Stimulated activated naive CD8-positive, alpha-beta T cell treated with anti-CD3 and anti-CD28 coated beads, Interleukin-15, amount 100 ng/mL, for 72 hours (primary cell): ENCODE data around the gene KRTAP5-9.

Source experiments
- ATAC-seq: fragments of 150-1000 bp; cut with Tn5 transposase; 2 replicates; pipeline ENCODE4 v1.10.0; 2021; ENCODE audit warnings: mild to moderate bottlenecking, moderate library complexity
- DNase-seq, 2 donors: peaks; one replicate each; pipeline ENCODE4 v3.0.0; 2021 to 2022
- H3K27ac Mint-ChIP-seq, 2 donors: one replicate each; pipeline ENCODE4 v1.8.0; 2022; ENCODE audit warnings: mild to moderate bottlenecking in 2 of 2, mixed read lengths in 2 of 2, moderate library complexity in 2 of 2
- H3K27me3 Mint-ChIP-seq: one replicate; pipeline ENCODE4 v1.8.0; 2022; ENCODE audit warnings: mixed read lengths
- H3K4me1 Mint-ChIP-seq: one replicate; pipeline ENCODE4 v1.8.0; 2022; ENCODE audit warnings: mild to moderate bottlenecking, mixed read lengths
- H3K4me3 Mint-ChIP-seq, 2 donors: one replicate each; pipeline ENCODE4 v1.8.0; 2022; ENCODE audit warnings: mild to moderate bottlenecking in 2 of 2, mixed read lengths in 2 of 2, moderate library complexity in 1 of 2
- H3K9me3 Mint-ChIP-seq, 2 donors: one replicate each; pipeline ENCODE4 v1.8.0; 2022; ENCODE audit warnings: mixed read lengths in 2 of 2

The KRTAP5-9 gene

DNA sequence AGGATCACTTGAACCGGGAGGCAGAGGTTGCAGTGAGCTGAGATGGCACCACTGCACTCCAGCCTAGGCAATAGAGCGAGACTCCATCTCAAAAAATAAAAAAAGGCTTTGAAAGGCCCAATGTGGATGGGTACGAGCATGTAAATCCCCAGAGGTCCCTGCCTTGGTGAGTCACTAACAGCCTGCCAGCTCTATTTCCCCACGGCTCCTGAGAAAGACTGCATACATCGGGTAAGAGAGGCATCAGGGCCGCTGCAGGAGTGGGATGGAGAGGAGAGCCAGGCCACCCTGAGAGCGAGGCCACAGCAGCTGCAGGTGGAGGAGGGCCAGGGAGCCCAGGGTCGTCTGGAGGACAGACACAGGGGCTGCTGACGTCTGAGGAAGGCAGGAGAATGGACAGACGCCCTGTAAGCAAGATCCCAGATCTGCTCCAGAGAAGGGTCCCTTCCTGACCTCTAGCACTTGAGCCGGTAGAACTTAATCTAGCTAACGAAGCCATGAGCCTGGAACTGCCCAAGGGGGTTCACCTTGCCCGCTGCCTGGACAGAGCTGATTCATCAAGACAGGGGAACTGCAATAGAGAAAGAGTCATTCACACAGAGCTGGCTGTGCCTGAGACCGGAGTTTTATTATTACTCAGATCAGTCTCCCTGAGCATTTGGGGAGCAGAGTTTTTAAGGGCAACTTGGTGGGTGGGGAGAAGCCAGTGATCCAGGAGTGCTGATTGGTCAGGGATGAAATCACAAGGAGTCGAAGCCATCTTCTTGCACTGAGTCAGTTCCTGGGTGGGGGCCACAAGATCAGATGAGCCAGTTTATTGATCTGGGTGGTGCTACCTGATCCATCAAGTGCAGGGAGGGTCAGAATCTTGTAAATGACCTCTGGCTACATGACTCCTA is 5.1 kb upstream of the KRTAP5-9 start:
- peaks cover 23% of the 10 kb centered on the region for H3K27me3 Mint-ChIP-seq
- no peak overlapping the region for H3K27ac Mint-ChIP-seq
- H3K4me1 Mint-ChIP-seq: peaks cover 18% of the 10 kb centered on the region
- DNase-seq (peak in 1 of 2 donors; percentile 28), ATAC-seq (peak; percentile 42)
- peak overlapping the region; percentile 19 to 20 for H3K4me3 Mint-ChIP-seq
- H3K9me3 Mint-ChIP-seq: peaks cover 10 to 37% of the 10 kb centered on the region in 2 donors

DNA sequence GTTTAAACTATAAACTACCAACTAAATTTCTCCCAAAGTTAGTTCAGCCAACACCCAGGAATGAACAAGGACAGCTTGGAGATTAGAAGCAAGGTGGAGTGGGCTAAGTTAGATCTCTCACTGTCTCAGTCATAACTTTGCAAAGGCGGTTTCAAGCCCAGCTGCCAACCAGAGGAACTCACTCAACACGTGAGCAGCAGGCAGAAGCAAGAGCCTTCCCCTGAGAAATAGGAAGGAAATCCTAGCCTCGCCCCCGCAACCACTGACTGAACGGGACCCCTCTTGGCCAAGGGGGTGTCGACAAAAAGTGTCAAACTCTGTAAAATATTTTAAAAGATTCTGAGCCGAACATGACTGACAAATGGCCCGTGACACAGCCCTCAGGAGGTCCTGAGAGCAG is 4.4 kb upstream of the KRTAP5-9 start:
- H3K4me3 Mint-ChIP-seq: no peak overlapping the region
- peaks cover 10 to 37% of the 10 kb centered on the region in 2 donors for H3K9me3 Mint-ChIP-seq
- H3K27ac Mint-ChIP-seq: no peak overlapping the region
- H3K4me1 Mint-ChIP-seq: peaks cover 18% of the 10 kb centered on the region
- DNase-seq (no peak), ATAC-seq (no peak)
- peaks cover 30% of the 10 kb centered on the region for H3K27me3 Mint-ChIP-seq

DNA sequence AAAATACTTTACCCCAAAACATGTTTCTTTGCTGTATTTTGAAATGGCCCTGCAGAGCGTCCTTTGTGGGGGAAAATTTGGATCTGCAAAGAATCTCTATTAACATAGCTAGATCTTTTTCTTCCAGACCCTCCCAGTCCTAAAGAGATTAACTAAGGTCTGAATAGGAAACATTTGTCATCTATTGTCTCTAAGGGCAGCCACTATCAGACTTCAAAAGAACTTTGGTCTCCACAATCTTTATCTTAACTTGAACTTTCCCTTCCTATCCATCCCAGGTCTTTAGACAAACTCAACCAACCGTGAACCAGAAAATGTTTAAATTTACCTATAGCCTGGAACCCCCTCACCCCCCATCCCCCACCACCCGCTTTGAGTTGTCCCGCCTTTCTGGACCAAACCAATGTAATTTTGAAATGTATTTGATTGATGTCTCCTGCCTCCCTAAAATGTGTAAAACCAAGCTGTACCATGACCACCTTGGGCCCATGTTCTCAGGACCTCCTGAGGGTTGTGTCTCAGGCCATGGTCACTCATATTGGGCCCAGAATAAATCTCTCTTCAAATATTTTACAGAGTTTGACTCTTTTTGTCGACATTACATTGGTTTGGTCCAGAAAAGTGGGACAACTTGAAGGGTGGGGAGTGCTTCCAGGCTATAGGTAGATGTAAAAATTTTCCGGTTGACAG is 3.5 kb upstream of the KRTAP5-9 start:
- ATAC-seq: no peak
- H3K27ac Mint-ChIP-seq: peak overlapping the region in 1 of 2 donors; percentile 8
- DNase-seq: no peak
- H3K27me3 Mint-ChIP-seq: peaks cover 38% of the 10 kb centered on the region
- no peak overlapping the region for H3K4me3 Mint-ChIP-seq
- H3K9me3 Mint-ChIP-seq: peaks cover 10 to 33% of the 10 kb centered on the region in 2 donors
- H3K4me1 Mint-ChIP-seq: peaks cover 18% of the 10 kb centered on the region

DNA sequence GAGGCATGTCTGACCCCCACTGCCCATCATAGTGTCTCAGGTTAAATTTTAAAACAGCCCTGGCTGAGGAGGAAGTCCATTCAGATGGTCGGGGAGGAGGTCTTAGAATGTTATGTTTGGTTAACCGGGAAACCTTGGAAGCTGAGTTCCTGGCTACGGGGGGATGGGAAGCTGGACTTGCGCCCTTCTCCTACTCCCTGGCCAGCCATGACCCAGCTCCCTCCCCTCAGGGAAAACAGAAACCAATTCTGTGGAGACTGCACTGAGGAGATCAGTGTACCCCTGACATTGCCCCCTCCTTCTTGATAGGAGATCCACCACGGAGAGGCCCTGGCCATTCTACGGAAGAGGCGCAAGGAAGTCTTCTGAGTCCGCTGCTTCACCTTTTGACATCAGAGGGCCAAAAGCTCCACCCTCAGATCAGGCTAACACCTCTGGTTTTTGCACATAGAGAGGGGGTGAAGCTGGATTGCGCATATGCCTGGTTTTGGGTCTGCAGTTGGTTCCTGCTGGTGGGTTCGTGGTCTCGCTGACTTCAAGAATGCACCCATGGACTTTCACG is 2.7 kb upstream of the KRTAP5-9 start:
- Mint-ChIP-seq H3K27me3 (peaks cover 44% of the 10 kb centered on the region), H3K9me3 (peaks cover 10 to 28% of the 10 kb centered on the region in 2 donors), H3K27ac (no peak overlapping the region), H3K4me3 (no peak overlapping the region), H3K4me1 (peaks cover 18% of the 10 kb centered on the region)
- no peak for DNase-seq
- no peak for ATAC-seq

DNA sequence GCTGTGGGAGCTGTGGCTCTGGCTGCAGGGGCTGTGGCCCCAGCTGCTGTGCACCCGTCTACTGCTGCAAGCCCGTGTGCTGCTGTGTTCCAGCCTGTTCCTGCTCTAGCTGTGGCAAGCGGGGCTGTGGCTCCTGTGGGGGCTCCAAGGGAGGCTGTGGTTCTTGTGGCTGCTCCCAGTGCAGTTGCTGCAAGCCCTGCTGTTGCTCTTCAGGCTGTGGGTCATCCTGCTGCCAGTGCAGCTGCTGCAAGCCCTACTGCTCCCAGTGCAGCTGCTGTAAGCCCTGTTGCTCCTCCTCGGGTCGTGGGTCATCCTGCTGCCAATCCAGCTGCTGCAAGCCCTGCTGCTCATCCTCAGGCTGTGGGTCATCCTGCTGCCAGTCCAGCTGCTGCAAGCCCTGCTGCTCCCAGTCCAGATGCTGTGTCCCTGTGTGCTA is 514 bp downstream of the KRTAP5-9 start:
- ATAC-seq (no peak), DNase-seq (no peak)
- Mint-ChIP-seq H3K27me3 (peaks cover 36% of the 10 kb centered on the region), H3K27ac (no peak overlapping the region), H3K9me3 (peaks cover 0 to 10% of the 10 kb centered on the region in 2 donors), H3K4me3 (no peak overlapping the region), H3K4me1 (peaks cover 8% of the 10 kb centered on the region)

DNA sequence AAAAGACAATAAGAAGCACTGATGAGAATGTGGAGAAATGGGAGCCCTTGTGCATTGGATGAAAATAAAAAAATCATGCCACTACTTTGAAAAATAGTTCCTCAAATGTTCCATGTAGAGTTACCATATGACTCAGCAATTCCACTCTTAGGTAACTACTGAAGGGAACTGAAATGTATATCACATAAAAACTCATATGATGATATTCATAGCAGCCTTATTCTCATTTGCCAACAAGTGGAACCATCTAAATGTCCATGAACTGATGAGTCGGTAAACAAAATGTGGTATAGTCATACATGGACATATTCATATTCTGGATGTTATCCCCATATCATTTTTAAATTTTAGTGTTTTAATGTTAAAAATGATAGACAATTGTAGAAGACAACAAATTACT is 3.5 kb downstream of the KRTAP5-9 start:
- no peaks in the 10 kb centered on the region for H3K4me1 Mint-ChIP-seq
- DNase-seq (no peak), ATAC-seq (no peak)
- no peak overlapping the region for H3K4me3 Mint-ChIP-seq
- H3K27me3 Mint-ChIP-seq: peaks cover 28% of the 10 kb centered on the region
- no peaks in the 10 kb centered on the region for H3K9me3 Mint-ChIP-seq
- no peak overlapping the region for H3K27ac Mint-ChIP-seq

DNA sequence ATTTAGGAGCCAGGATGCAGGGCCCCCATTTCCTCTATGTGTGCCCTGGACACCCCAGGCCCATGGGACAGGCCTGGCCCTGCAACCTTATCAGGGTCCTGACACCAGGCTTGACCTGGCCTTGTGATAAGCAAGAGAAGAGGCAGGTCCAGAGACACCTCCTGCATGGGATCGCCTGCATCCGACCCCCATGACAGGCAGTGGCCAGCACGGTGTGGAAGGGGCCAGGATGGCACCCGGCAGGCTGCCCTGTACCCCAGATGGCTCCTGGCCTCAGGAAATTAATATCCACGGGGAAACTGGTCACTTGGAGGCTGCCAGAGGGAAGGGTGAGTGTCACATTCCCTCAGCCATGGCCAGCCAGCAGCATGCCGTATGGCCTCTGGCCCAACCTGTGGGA is 6.8 kb downstream of the KRTAP5-9 start:
- H3K27me3 Mint-ChIP-seq: peaks cover 2% of the 10 kb centered on the region
- H3K9me3 Mint-ChIP-seq: no peaks in the 10 kb centered on the region
- no peak for DNase-seq
- no peaks in the 10 kb centered on the region for H3K4me1 Mint-ChIP-seq
- no peak overlapping the region for H3K4me3 Mint-ChIP-seq
- no peak for ATAC-seq
- no peak overlapping the region for H3K27ac Mint-ChIP-seq

DNA sequence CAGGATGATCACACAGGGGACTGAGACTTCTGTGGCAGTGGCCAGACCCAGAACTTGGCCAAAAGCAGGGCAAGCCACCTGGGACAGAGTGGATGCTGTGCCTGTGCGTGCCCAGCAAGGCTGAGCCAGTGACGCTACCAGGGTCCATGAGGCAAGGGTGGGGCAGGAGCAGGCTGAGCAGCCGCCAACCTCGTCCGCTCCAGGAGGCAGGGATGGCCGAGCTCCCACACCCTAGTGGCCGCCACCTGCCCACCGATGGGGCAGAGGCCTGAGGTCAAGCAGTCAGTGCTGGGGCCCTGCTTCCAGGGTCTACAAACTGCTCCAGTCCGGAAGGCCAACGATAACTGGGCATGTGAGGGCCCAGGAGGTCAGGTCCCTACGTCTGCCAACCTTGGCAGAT is 7.3 kb downstream of the KRTAP5-9 start:
- no peaks in the 10 kb centered on the region for H3K4me1 Mint-ChIP-seq
- DNase-seq (no peak), ATAC-seq (no peak)
- no peaks in the 10 kb centered on the region for H3K27me3 Mint-ChIP-seq
- H3K27ac Mint-ChIP-seq: no peak overlapping the region
- H3K4me3 Mint-ChIP-seq: no peak overlapping the region
- H3K9me3 Mint-ChIP-seq: no peaks in the 10 kb centered on the region

DNA sequence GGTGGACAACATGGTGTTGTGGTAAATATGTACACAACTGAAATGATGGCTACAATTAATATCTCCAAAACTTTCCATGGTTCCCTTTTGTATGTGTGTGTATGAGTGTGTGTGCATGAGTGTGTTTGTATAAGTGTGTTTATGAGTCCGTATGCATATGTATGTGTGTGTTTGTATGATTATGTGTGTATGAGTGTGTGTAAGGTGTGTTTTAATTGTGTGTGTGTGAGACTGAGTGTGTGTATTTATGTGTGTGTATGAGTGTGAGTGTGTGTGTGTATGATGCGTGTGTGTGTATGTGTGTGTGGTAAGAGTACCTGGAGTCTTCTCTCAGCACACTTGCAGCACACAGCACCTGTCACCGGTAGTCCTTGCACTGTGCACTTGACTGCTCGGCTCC is 7.8 kb downstream of the KRTAP5-9 start:
- DNase-seq: no peak
- peaks cover 4% of the 10 kb centered on the region for H3K27me3 Mint-ChIP-seq
- no peaks in the 10 kb centered on the region for H3K4me1 Mint-ChIP-seq
- no peaks in the 10 kb centered on the region for H3K9me3 Mint-ChIP-seq
- no peak overlapping the region for H3K4me3 Mint-ChIP-seq
- no peak for ATAC-seq
- no peak overlapping the region for H3K27ac Mint-ChIP-seq

DNA sequence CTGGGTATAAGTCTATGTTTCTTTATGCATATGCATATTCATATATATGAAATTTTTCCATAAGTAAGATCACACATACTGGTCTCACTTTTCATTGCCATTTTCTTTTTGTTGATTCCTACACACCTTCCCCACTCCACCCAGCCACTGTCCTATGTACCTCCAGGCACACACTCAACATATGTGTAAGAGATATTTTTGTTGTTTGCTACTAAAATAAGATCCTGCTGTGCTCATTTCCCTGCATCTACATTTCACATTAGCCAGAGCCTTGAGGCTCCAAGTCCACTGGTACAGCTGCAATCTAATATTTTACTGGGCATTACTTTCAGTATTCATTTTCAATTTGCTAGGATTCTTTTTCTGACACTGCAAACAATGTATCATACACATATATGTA is 9.0 kb downstream of the KRTAP5-9 start:
- H3K27me3 Mint-ChIP-seq: peaks cover 16% of the 10 kb centered on the region
- H3K27ac Mint-ChIP-seq: no peak overlapping the region
- H3K9me3 Mint-ChIP-seq: no peaks in the 10 kb centered on the region
- ATAC-seq (no peak), DNase-seq (no peak)
- no peaks in the 10 kb centered on the region for H3K4me1 Mint-ChIP-seq
- H3K4me3 Mint-ChIP-seq: no peak overlapping the region

DNA sequence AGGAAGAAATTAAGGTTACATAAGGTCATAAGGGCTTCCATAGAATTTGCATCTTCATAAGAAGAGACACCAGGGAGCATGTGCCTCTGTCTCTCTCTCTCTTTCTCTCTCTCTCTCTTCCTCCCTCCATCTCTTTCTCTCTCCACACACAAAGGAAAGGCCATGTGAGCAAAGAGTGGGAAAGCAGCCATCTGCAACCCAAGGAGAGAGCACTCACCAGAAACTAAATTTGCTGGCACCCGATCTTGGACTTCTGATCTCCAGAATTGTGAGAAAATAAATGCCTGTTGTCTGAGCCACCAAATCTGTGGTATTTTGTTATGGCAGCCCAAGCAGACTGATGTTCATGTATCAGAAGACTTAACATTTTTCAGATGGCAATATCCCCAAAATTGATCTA is 10.8 kb downstream of the KRTAP5-9 start:
- no peaks in the 10 kb centered on the region for H3K9me3 Mint-ChIP-seq
- H3K27me3 Mint-ChIP-seq: peaks cover 32% of the 10 kb centered on the region
- no peak overlapping the region for H3K4me3 Mint-ChIP-seq
- H3K27ac Mint-ChIP-seq: no peak overlapping the region
- H3K4me1 Mint-ChIP-seq: no peaks in the 10 kb centered on the region
- DNase-seq (no peak), ATAC-seq (no peak)

DNA sequence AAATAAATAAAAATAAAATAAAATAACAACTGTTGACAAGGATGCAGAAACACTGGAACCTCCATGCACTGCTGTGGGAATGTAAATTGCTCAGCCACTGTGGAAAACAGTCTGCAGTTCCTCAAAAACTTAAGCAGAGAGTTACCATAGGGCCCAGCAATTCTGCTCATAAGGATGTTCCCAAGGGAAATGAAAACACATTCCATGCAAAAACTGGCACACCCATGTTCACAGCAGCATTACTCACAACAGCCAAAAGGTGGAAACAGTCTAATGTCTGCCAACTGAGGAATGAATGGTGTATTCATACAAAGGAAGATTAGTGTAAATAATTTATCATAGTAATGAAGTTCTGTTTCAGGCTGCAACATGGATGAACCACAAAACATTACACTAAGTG is 13.9 kb downstream of the KRTAP5-9 start:
- Mint-ChIP-seq H3K4me3 (no peak overlapping the region), H3K4me1 (no peaks in the 10 kb centered on the region), H3K9me3 (no peaks in the 10 kb centered on the region), H3K27me3 (peaks cover 55% of the 10 kb centered on the region), H3K27ac (no peak overlapping the region)
- DNase-seq (no peak), ATAC-seq (no peak)

DNA sequence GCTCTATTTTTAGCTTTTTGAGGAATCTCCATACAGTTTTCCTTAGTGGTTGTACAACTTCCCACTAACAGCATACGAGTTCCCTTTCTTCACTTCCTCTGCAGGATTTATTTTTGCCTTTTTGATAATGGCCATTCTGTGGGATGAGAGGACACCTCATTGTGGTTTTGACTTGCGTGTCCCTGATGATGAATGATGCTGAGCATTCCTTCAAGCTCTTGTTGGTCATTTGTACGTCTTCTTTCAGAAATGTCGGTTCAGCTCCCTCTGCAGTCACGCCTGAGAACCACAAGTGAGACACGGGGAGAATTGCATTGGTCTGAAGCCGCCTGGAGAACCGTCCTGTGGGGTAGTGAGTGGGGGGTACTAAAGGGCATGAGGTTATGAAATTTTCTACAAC is 15.2 kb downstream of the KRTAP5-9 start:
- DNase-seq (no peak), ATAC-seq (no peak)
- Mint-ChIP-seq H3K27me3 (peaks cover 55% of the 10 kb centered on the region), H3K4me1 (no peaks in the 10 kb centered on the region), H3K27ac (no peak overlapping the region), H3K4me3 (no peak overlapping the region), H3K9me3 (no peaks in the 10 kb centered on the region)

DNA sequence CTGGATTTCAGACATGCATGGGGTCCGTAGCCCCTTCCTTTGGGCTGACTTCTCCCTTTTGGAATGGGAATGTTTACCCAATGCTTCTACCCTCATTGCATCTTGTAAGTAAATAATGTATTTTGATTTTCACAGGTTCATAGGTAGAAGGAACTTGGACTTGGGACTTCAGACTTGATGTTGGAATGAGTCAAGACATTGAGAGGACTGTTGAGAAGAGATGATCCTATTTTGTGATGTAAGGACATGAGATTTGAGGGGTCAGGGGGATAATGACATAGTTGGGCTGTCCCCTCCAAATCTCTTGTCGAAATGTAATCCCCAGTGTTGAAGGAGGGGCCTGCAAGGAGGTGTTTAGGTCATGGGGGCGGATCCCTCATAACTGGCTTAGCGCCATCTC is 16.2 kb downstream of the KRTAP5-9 start:
- Mint-ChIP-seq H3K9me3 (no peaks in the 10 kb centered on the region), H3K27me3 (peaks cover 55% of the 10 kb centered on the region)
- no peak for ATAC-seq

DNA sequence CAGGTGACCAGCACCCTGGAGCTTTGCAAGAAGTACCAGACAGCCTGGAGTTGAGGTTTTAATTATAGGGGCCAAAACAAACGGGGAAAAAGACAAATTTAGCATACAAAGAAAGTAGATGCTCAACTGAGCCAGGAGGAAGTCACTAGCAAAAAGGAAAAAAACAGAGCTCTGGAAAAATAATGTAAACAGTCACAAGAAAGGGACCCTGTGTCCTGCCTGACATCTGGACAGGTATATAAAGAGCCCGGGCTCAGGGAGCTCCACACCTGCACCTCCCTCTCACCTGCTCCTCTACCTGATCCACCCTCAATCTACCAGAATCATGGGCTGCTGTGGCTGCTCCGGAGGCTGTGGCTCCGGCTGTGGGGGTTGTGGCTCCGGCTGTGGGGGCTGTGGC is 17.0 kb downstream of the KRTAP5-9 start, which contains the start of gene KRTAP5-10:
Gene KRTAP5-10, plus strand, starts transcription at position 301 of the 400 bp plus-strand sequence. Its CDS starts 25 bp downstream, at position 326.
- no peak within 1 kb of the TSS for H3K4me3 Mint-ChIP-seq
- no peak within 1 kb of the TSS for H3K27ac Mint-ChIP-seq
- ATAC-seq (no peak), DNase-seq (no peak)
- H3K4me1 Mint-ChIP-seq: no peaks in the 10 kb centered on the region
- peaks cover 55% of the 10 kb centered on the region for H3K27me3 Mint-ChIP-seq
- H3K9me3 Mint-ChIP-seq: no peaks in the 10 kb centered on the region

More for the DNA sequence above, 16.2 kb downstream of the KRTAP5-9 start:
- Mint-ChIP-seq H3K4me3 (no peak overlapping the region), H3K27ac (no peak overlapping the region), H3K4me1 (no peaks in the 10 kb centered on the region)
- no peak for DNase-seq

DNA sequence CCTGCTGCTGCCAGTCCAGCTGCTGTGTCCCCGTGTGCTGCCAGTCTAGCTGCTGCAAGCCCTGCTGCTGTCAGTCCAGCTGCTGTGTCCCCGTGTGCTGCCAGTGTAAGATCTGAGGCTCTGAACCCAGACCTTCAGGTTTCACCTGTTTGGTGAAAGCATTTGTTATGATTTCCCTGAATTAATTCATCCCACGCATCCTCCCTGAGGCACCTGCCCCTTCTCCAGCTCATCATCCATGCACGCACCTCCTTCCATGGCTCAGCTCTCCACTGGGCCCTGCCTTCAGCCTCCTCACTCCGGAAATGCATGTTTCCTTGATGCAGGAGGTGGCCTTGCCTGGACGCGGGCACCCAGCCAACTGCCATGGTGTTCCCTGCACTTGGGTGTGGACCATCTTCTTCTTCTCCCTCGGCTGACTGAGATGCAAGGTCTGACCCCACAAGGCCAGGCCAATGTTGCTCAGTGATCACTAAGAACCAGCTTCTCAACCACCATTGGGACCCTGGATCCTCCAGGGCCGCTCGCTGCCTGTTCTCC is 17.9 kb downstream of the KRTAP5-9 start:
- DNase-seq: no peak
- Mint-ChIP-seq H3K27ac (no peak overlapping the region), H3K9me3 (no peaks in the 10 kb centered on the region), H3K4me1 (no peaks in the 10 kb centered on the region), H3K27me3 (peaks cover 50% of the 10 kb centered on the region), H3K4me3 (no peak overlapping the region)
- ATAC-seq: no peak
